ENCODE results near the gene PAPPA2. TPM values are rescaled to one million over a fixed set of nuclear protein-coding genes. Genes with fewer than 3 reads are reported as not detected.

PAPPA2 gene
- total and polyA plus RNA-seq, 2 of the 8 experiments (the other 6 are each of a cell fraction or from before 2014, with no cell fraction given): 0.08 to 0.88 TPM

GRCh38 chr1:176574756-176575155, 111.8 kb downstream of the PAPPA2 start:
- Histone ChIP-seq H3K18ac (ENCODE audit: extremely low read depth, low read length) (no peak overlapping the region), H3K9ac (replicated peaks in 1 of 4; ENCODE audit: extremely low read depth in 1 of 4, low read depth in 3 of 4, low read length in 3 of 4) (no peak overlapping the region), H2BK20ac (ENCODE audit: low read length) (no peak overlapping the region), H3K27me3 (replicated peaks in 1 of 4; ENCODE audit: control insufficient read depth in 3 of 4, extremely low read depth in 1 of 4, insufficient read depth in 3 of 4, low read length in 3 of 4) (no peaks in the 10 kb centered on the region), H2BK120ac (replicated peaks; ENCODE audit: low read depth, low read length) (no peak overlapping the region), H4K91ac (replicated peaks; ENCODE audit: insufficient read length, low read length) (no peak overlapping the region), H3K56ac (replicated peaks; ENCODE audit: insufficient read length, low read depth, low read length) (no peak overlapping the region), H2BK5ac (ENCODE audit: low read depth, low read length) (no peak overlapping the region), H3K79me2 (ENCODE audit: control insufficient read depth in 1 of 2, insufficient read depth in 2 of 2, low read length in 2 of 2) (no peaks in the 10 kb centered on the region), H3K79me1 (ENCODE audit: low read depth, low read length) (no peaks in the 10 kb centered on the region), H2AK5ac (ENCODE audit: low read depth, low read length) (no peak overlapping the region), H3K14ac (ENCODE audit: insufficient read length) (no peak overlapping the region), H2BK15ac (ENCODE audit: low read length) (no peak overlapping the region), H3K27ac (ENCODE audit: low read depth, low read length) (no peak overlapping the region), H3K23ac (ENCODE audit: insufficient read length) (no peak overlapping the region), H2AFZ (ENCODE audit: low read length) (no peak overlapping the region), H3K4me2 (ENCODE audit: insufficient read depth in 1 of 2, low read depth in 2 of 2, low read length in 2 of 2) (no peak overlapping the region), H2BK12ac (ENCODE audit: low read depth, low read length) (no peak overlapping the region), H3K9me3 (ENCODE audit: insufficient read depth in 2 of 2, low read depth in 1 of 2, low read length in 1 of 2) (no peaks in the 10 kb centered on the region), H3K23me2 (ENCODE audit: low read depth, low read length) (no peaks in the 10 kb centered on the region; the same call in 1 of the 2 replicates), H3K36me3 (ENCODE audit: control insufficient read depth in 2 of 4, insufficient read depth in 4 of 4, low read length in 3 of 4) (no peaks in the 10 kb centered on the region), H4K5ac (ENCODE audit: insufficient read length, low read depth, low read length) (no peak overlapping the region), H3K4me1 (replicated peaks in 1 of 4; ENCODE audit: control insufficient read depth in 3 of 4, insufficient read depth in 4 of 4, low read length in 3 of 4) (no peaks in the 10 kb centered on the region), H4K20me1 (replicated peaks in 1 of 2; ENCODE audit: control insufficient read depth in 1 of 2, insufficient read depth in 2 of 2, low read length in 2 of 2) (no peaks in the 10 kb centered on the region), H3K4ac (replicated peaks; ENCODE audit: insufficient read length, low read depth, low read length) (no peak overlapping the region), H4K8ac (ENCODE audit: extremely low read depth, insufficient read depth, low read length) (no peak overlapping the region), H3K4me3 (ENCODE audit: extremely low read depth in 1 of 4, insufficient read depth in 2 of 4, low read depth in 3 of 4, low read length in 4 of 4) (no peak overlapping the region)
- TF ChIP-seq TAF1 (IDR thresholded peaks at IDR 0.05; ENCODE audit: low read depth, low read length): no peak
- FAIRE-seq: no peak
- no peak for DNase-seq (ENCODE audit: low read depth in 1 of 2, low spot score in 2 of 2)
- WGBS, 2 experiments (ENCODE audit: extremely low coverage in 1 of 2, insufficient coverage in 1 of 2, insufficient read length in 1 of 2, insufficient replicate concordance in 2 of 2, low coverage in 1 of 2, low lambda C conversion rate in 2 of 2, missing lambda C conversion rate in 1 of 2): 88% methylated on average over 2 of the region's 2 CpGs; no CpG with 5 or more reads in 1 of the 2 experiments
- POLR2A ChIA-PET (ENCODE audit: partially characterized antibody): no interaction called here
- CTCF ChIA-PET (ENCODE audit: partially characterized antibody): interaction anchor here (1.0 to 4.1 kb wide), 3 partner anchors 9 to 32 kb away, joined by 3 to 22 read pairs (median 8); no protein-coding TSS in a partner anchor
